NCI-H2107 treated with DMSO at 0.1 percent for 48 hours (cell line): ENCODE data around the gene CFAP161.
"Not testable (repeated sequence)": the region's sequence is repeated elsewhere in the genome, so short reads cannot be mapped to it uniquely, and the experiment has no call there.

Experiments used
- DNase-seq: peaks from one replicate; lab custom pipeline; 2025; ENCODE audit not compliant: unreplicated experiment; lab: John Stamatoyannopoulos, UW

CFAP161 gene

GRCh38 chr15:81106560-81106959, 27.5 kb upstream of the CFAP161 start:
- DNase-seq: peak; percentile 29

DNA sequence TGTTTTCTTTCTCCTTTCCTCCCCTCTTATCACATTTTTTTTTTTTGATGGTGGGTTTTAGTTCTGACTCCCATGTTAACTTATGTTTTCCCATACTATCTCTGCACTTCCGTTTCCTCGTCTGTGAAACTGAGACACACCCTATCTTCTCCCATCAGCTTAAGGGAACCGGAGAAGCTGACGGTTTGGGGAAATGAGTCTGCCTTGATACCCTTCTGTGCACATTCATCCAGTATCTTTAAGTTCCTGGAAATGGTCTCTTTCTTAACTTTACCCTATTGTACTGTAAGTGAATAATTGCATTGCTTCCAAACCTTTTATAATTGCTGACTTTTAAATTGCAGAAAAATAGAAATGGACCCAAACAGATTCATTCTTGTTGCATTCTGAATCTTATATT, 26.2 kb upstream of the CFAP161 start:
- no peak for DNase-seq

DNA sequence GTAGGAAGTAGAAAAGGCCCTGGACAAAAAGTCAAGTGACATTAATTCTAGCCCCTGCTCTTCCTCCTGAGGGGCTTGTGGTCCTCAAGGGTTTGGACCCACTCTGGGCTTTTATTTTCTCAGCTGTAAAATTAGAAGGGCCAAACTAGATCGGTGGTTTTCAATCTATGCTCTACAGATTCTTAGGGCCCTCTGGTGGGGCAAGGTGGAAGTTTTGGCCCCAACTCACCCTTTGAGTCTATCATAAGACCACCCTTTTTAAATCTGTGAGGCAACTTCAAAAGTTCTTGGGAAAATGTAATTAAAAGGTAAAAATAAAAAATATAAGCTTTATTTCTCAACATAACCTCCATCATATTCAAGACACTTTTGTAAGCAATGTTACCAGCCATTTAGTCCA, 25.6 kb upstream of the CFAP161 start:
- no peak for DNase-seq

DNA sequence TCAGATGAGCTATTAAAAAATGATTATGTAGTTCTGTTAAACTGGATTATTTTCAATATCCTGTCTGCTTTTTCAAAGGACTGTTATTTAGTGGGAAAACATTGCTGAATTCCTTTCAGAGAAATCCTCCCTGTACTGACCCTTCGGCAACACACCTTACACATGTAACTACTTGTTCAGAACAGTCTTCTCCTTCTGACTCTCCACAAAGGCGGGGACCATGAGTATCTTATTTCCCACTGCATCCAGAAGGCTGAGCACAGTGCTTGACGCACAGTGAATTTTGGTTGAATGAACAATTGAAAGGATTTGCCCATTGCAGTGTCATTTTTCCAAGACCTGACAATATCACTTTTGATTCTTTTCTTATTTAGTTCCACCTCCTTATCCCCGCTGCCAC, 23.1 kb upstream of the CFAP161 start:
- DNase-seq: no peak

DNA sequence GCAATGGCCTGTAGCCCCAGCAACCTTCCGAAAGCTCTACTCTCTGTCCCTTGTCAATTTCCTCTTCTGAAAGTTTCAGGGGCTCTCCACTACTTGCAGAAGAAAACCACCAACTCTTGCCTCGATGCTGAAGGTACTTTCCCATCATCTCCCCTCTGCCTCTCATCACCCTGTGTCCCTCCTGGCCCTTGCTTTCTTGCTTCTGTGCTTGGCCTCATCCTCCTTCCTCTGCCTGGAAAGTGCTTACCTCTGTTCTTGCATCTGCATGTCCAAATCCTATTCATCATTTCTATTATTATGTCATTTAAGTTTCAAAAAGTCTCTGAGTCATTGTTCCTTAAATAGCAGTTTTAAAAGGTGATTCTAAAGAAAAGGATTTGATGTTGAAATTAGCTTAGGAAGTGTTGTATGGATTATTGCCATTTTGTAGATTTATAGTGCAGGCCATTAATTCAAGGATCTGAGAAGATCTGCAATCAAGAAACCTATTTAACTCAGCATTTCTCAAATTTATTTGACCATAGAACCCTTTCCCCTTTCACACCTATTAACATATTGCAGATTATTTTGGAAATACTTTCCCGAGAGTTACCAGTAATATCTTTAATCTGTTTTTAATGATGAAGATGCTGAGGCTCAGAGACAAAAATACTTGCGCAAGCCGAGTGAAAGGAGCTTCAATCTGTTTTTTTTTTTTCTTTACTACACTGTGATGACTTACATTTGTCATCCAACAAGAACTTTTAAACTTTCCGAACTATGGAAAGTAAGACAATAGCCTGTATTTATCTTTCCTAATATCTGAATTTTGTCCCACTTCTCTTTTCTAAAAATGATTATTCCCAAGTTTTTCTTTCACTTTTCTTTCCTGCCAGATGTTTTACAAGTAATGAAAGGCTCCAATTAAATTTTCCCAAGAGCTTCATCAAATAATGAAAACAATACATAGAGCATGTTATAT, 22.3 kb upstream of the CFAP161 start:
- DNase-seq: no peak

DNA sequence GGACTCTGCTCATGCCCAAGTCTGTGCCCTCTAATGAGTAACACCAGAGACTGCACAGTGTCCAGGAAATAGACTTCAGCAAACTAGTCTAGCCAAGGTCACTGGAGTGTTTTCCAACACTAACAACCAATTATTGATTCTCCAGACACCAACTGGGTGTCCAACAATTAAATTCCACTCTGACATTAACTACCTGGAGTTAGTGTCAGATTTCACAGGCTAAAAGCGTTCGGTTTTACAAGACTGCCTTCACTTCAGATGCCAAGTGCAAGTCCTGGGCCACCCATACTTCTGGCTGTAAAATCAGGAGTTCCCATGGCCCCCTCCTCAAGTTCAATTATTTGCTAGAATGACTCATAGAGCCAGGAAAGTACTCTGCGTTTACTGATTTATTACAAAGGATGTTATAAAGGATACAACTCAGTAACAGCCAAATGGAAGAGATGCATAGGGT, 20.8 kb upstream of the CFAP161 start:
- no peak for DNase-seq

DNA sequence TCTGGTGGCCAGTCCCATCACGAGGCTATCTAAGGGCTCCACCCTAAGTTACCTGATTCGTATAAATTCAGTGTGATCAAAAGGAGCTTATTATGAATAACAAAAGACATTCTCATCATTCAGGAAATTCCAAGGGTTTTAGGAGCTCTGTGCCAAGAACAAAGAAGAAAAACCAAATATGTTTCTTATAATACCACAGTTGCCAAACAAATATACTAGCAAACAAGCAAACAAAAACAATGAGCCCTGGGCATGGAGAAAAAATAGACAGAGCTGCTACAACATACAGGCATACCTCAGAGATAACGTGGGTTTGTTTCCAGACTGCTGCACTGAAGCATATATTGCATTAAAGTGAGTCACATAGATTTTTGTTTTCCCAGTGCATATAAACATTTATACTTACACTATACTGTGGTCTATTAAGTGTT, 20.2 kb upstream of the CFAP161 start:
- DNase-seq: no peak

DNA sequence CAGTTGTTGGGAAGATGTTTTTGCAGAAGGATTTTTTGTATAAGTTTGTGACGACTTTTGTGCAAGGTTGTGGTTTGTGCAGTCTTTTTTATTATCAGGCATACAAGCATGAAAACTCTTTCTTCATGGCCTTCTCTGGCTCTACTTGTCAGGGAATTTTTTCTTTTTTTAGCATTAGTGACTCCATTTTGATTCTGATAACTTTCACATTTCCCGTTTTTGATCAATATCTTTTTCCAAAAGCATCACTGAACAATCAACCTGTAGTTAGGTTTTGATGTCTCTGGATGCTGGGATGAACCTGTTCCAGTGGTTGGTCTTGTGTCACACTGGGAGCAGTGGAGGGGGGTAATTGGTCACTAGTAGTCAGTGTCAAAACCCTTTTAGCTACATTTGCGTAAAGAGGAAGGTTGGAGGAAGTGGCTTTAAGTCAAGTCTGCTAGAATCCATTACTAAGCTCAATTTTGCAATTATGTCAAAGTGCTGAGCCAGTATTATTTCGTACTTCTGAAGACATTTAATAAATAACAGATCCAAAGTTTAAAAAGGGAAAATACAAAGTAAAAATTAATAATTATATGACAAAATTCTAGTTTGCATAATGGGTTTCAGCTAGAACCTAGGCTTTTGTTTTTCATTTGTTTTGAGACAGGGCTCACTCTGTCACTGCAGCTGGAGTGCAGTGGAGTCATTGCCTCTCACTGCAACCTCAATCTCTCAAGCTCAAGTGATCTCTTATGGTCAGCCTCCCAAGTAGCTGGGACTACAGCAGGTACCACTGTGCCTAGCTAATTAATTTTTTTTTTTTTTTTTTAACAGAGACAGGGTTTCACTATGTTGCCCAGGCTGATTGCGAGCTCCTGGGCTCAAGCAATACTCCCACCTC, 18.8 kb upstream of the CFAP161 start:
- DNase-seq: no peak

DNA sequence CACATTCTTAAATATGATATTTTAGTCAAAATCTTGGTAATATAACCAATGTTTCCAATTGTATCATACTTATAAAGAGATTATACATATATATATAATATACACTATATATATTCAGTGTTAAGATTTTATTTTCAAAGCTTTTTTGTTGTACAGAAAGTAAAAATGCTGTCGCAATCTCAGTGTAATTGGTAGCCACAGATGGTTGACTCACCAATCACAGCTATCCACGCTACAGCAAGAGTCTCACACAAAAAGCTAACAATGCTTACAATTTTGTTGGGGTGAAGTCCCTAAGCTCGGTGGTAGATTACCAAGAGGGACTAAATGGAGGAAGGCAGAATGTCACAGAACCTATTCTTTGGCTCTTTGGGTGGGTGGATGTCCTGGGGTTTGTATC, 16.9 kb upstream of the CFAP161 start:
- DNase-seq: no peak

GRCh38 chr15:81117581-81117980, 16.5 kb upstream of the CFAP161 start:
- DNase-seq: no peak

DNA sequence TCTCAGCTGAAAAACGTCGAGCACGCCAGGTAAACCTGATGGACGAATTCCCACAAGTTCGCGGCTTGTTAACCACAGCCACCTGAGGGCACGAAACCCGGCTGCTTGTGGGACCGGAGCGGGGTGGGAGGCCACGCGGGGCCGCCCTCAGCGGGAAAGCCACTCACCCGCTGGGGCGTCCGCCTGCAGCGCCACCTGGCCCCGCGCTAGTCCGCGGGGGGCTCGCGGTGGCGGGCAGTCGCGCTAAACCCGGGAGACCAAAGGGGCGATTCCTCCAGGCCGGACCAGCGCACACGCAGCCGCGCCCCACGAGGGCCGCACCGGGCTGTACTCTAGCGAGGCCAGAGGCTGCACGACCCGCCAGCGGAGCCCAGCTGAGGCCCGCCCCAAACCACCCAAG, 15.7 kb upstream of the CFAP161 start:
- DNase-seq: no peak

- no peak for DNase-seq
Observed at GRCh38 chr15:81120069-81120468, 14.0 kb upstream of the CFAP161 start.

GRCh38 chr15:81126892-81127291, 7.2 kb upstream of the CFAP161 start:
- DNase-seq: no peak

DNA sequence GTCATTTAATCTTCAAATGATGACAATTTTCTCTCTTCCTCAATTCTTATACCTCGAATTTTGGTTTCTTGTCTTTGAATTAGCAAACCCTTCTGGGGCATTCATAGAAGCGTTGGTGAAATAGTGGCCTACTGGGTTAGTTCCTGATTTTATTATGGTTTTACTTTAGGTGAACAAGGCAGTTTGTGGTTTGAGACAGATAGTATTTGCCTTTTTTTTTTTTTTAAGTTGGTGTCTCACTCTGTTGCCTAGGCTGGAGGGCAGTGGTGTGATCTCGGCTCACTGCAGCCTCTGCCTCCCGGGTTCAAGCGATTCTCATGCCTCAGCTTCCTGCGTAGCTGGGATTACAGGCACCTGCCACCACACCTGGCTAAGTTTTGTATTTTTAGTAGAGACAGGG, 7.4 kb downstream of the CFAP161 start:
- DNase-seq: not testable (repeated sequence)

DNA sequence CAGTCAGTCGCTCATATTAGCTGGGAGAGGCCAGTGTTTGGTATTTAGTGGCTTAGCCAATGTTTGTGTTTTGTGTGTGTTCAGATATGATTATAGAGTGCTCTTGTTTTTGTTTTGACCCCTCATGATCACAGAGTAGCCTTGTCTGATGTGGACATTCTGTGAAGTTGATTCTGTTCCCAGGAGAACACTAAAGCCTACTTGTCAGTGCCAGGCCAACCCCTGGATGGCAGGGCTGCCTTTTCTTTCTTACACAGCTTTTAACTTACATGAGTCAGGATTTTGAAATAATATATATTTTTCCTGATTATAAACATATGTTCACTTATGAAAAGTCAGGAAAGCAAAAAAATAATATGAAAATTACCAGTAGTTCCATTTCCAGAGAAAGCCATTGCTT, 11.9 kb downstream of the CFAP161 start:
- no peak for DNase-seq

- DNase-seq: no peak
Observed at GRCh38 chr15:81146466-81146865, 12.4 kb downstream of the CFAP161 start.

GRCh38 chr15:81151389-81151788, 17.3 kb downstream of the CFAP161 start:
- no peak for DNase-seq

DNA sequence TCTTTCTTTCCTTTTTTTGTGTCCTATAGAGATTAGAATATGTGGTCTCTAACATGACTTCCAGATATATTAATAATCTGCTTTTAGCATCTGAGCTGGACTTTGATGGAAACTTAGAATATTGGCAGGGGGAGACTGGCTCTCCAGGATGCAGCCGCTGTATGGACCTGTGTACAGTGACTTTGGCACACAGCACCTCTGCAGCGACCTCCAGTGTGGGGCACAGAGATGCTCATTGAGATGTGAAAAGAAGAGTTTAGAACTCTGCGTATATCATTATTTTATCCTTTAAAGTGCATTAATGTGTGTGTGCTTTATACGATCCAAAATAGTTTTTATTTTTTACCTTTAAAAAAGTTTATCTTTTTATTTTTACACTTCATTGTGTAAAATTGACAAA, 18.3 kb downstream of the CFAP161 start:
- no peak for DNase-seq

GRCh38 chr15:81152799-81153198, 18.7 kb downstream of the CFAP161 start:
- DNase-seq: no peak

- no peak for DNase-seq
Observed at GRCh38 chr15:81155375-81156218, 21.5 kb downstream of the CFAP161 start.

DNA sequence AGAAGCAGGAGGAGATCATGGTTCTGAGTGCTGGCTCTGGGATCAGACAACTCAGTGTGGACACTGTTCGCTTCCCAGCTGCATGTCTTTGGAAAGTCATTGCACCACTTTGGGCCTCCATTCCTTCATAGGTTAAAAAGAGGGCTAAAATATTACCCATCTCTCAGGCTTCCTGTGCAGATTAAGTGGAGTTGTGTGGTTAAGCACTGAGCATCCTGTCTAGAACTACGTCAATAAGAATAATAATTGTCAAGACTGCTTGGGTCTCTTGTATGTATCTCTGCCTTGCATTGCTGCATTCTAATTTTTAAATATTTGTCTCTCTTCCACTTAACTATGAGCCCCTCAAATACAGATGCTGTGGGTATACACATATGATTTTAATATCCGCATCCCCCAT, 22.3 kb downstream of the CFAP161 start:
- no peak for DNase-seq
